SK-MEL-5 (cell line): Measurements from ENCODE around the gene MAFB. TPM values are rescaled to one million over a fixed set of nuclear protein-coding genes. Genes with fewer than 3 reads are reported as not detected.

ENCODE experiments used
- DNase-seq: peaks from one replicate; pipeline ENCODE4 v3.0.0-alpha.2; 2016; ENCODE audit warnings: low read depth, low spot score
- in situ Hi-C: cut with HindIII; loops from 2 replicates; pipeline ENCODE4 v1.10.0; 2016; ENCODE audit warnings: low sequenced_read_pairs, high pct_unique_total_duplicates, low pct_unique_long_range_greater_than_20kb
- total RNA-seq: library from RNA; depleted of rRNA; stranded (reverse); fragments of >200 nt; shearing (Covaris generic); gene quantifications from 2 replicates; pipeline ENCODE4 v1.2.3, GENCODE V29; 2014

MAFB gene
- total RNA-seq, 1 experiment from 2014 or later: 1.2 TPM

GRCh38 chr20:40687384-40688128 is 1.5 kb downstream of the MAFB start:
- in situ Hi-C loops: no loop called here
- DNase-seq: no peak

- in situ Hi-C loops: no loop called here
- DNase-seq: no peak
These were observed 2.1 kb downstream of the MAFB start for GRCh38 chr20:40686893-40687292.

- in situ Hi-C loops: no loop called here
- DNase-seq: no peak
These were observed 2.6 kb downstream of the MAFB start for GRCh38 chr20:40686434-40686882.

- in situ Hi-C loops: no loop called here
- DNase-seq: no peak
These were observed 3.7 kb downstream of the MAFB start for GRCh38 chr20:40685349-40685748.

GRCh38 chr20:40683894-40684268 is 5.2 kb downstream of the MAFB start:
- in situ Hi-C loops: no loop called here
- no peak for DNase-seq

GRCh38 chr20:40683221-40683893 is 5.7 kb downstream of the MAFB start:
- no peak for DNase-seq
- in situ Hi-C loops: no loop called here

- no peak for DNase-seq
- in situ Hi-C loops: no loop called here
These were observed 6.7 kb downstream of the MAFB start for GRCh38 chr20:40682104-40682981.

- DNase-seq: no peak
- in situ Hi-C loops: no loop called here
These were observed 7.4 kb downstream of the MAFB start for GRCh38 chr20:40681684-40682083.

GRCh38 chr20:40681165-40681564 is 7.9 kb downstream of the MAFB start:
- DNase-seq: no peak
- in situ Hi-C loops: no loop called here

GRCh38 chr20:40680161-40680959 is 8.7 kb downstream of the MAFB start:
- in situ Hi-C loops: no loop called here
- no peak for DNase-seq

GRCh38 chr20:40679184-40679583 is 9.9 kb downstream of the MAFB start:
- DNase-seq: no peak
- in situ Hi-C loops: no loop called here

- in situ Hi-C loops: no loop called here
- DNase-seq: no peak
These were observed 10.7 kb downstream of the MAFB start for GRCh38 chr20:40678286-40678875.

GRCh38 chr20:40677343-40677924 is 11.6 kb downstream of the MAFB start:
- DNase-seq: no peak
- in situ Hi-C loops: no loop called here

GRCh38 chr20:40676491-40677269 is 12.4 kb downstream of the MAFB start:
- no peak for DNase-seq
- in situ Hi-C loops: no loop called here

GRCh38 chr20:40675599-40676221 is 13.3 kb downstream of the MAFB start:
- DNase-seq: peak; percentile 30
- in situ Hi-C loops: no loop called here

GRCh38 chr20:40673442-40673841 is 15.6 kb downstream of the MAFB start:
- no peak for DNase-seq
- in situ Hi-C loops: no loop called here
